HL-60 (cell line): ENCODE measurements around the gene ATP6AP1. TPM values are rescaled to one million over a fixed set of nuclear protein-coding genes. Genes with fewer than 3 reads are reported as not detected.

Experiments
- microRNA-seq: library from miRNA; unstranded; fragments of <30 nt; microRNA quantifications from one replicate; pipeline ENCODE4, GENCODE V29; 2018

ATP6AP1 gene

Small RNA genes lying within 50 kb of the gene (microRNA-seq; reads per million reads assigned to microRNA genes)
- gene MIR6858: not detected
